ENCODE results near the gene SOD2.

GRCh38 chr6:159715605-159716004 is 22.6 kb upstream of the SOD2 start:
- TF ChIP-seq, protein P1, sequence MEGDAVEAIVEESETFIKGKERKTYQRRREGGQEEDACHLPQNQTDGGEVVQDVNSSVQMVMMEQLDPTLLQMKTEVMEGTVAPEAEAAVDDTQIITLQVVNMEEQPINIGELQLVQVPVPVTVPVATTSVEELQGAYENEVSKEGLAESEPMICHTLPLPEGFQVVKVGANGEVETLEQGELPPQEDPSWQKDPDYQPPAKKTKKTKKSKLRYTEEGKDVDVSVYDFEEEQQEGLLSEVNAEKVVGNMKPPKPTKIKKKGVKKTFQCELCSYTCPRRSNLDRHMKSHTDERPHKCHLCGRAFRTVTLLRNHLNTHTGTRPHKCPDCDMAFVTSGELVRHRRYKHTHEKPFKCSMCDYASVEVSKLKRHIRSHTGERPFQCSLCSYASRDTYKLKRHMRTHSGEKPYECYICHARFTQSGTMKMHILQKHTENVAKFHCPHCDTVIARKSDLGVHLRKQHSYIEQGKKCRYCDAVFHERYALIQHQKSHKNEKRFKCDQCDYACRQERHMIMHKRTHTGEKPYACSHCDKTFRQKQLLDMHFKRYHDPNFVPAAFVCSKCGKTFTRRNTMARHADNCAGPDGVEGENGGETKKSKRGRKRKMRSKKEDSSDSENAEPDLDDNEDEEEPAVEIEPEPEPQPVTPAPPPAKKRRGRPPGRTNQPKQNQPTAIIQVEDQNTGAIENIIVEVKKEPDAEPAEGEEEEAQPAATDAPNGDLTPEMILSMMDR (IDR thresholded peaks at IDR 0.05; ENCODE audit: low read length), result no peak
- no peak for TF ChIP-seq EZH2 (optimal IDR thresholded peaks at IDR 0.05; ENCODE audit: low read depth, low read length)

All from MM.1S (cell line).